Left colon (tissue), 2 donors: ENCODE measurements around the gene CDC14B. TPM values are rescaled to one million over a fixed set of nuclear protein-coding genes. Genes with fewer than 3 reads are reported as not detected.
"Not testable (repeated sequence)": the region's sequence is repeated elsewhere in the genome, so short reads cannot be mapped to it uniquely, and the experiment has no call there.

Experiments used
- ATAC-seq: fragments of 200-7000 bp; cut with Tn5 transposase; one replicate; pipeline ENCODE4 v1.9.1; 2020; ENCODE audit warnings: mild to moderate bottlenecking, moderate library complexity
- DNase-seq, 2 donors: peaks; one replicate each; pipeline ENCODE4 v3.0.0-alpha.2; 2020
- intact Hi-C, 2 donors: fragments of 100-400 bp; cut with DNase I in 1 of 2; cut with micrococcal nuclease in 1 of 2; formaldehyde crosslinking; loops; one replicate each; pipeline versions ENCODE4 v1.11.2 to v1.14.0; 2022; cut with DNase I, micrococcal nuclease
- total RNA-seq, 2 donors: library from RNA; stranded (reverse); fragmentation: NEBNext Ultra II Directional; extraction: Animal tissue kit (Norgen Biotek cat#: 25700); gene quantifications; one replicate each; pipeline ENCODE4 v1.2.1, GENCODE V29; 2021
- donor health status: DM: no; HTN: no; CAD: no.
- donor health status: DM: yes; HTN: yes; CAD: no.

The CDC14B gene
- total RNA-seq, 2 donors from 2014 or later, result 16.5 to 20.8 TPM

DNA sequence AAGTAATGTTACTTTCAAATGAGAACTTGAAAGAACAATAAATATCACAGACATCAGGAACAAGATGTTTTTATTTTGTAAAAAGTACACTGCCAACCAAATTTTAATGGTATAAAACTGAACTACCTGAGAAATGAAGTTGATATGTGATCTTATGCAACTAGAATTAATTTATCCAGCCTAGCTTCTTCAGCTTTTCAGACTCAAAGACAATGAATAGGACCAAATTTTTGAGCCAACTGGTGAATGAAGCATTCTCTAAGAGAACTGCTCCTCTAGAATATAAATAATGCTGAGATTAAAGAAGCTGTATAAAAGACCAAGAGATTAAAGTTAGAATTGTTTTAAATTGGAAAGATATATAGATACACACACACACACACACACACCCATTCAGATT, 9.9 kb downstream of the CDC14B start:
- intact Hi-C loops, result loop anchor here in 1 of 2 donors (10.0 kb wide), 1 partner anchor 45 kb away; no protein-coding TSS in a partner anchor
- DNase-seq, result no peak
- ATAC-seq, result no peak

DNA sequence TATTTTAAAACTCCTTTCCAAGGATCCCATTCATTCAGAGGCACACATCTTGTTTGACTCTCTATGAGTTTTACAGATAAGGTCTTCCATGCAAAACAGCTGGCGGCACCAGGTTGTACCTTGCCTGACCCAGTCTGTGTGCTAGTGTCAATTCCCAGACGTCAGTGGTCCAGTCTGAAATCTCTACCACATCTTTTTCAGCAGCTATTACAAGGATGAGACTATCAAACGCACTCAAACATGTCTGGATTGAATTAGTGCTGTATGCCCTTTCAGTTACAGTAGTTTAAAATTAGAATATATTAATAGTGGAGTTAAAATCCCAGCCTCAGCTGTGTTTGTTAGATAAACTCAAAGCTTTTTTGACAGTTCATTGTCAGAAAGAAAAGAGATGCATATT, 11.7 kb downstream of the CDC14B start:
- DNase-seq (no peak), ATAC-seq (no peak)
- intact Hi-C loops, result no loop called here

- intact Hi-C loops, result no loop called here
- no peak for ATAC-seq
Observed at GRCh38 chr9:96605328-96605727, 14.3 kb downstream of the CDC14B start.

GRCh38 chr9:96604004-96604319, 15.7 kb downstream of the CDC14B start:
- DNase-seq, result no peak
- intact Hi-C loops, result no loop called here
- ATAC-seq, result no peak

More at GRCh38 chr9:96605328-96605727, 14.3 kb downstream of the CDC14B start:
- DNase-seq, result no peak

DNA sequence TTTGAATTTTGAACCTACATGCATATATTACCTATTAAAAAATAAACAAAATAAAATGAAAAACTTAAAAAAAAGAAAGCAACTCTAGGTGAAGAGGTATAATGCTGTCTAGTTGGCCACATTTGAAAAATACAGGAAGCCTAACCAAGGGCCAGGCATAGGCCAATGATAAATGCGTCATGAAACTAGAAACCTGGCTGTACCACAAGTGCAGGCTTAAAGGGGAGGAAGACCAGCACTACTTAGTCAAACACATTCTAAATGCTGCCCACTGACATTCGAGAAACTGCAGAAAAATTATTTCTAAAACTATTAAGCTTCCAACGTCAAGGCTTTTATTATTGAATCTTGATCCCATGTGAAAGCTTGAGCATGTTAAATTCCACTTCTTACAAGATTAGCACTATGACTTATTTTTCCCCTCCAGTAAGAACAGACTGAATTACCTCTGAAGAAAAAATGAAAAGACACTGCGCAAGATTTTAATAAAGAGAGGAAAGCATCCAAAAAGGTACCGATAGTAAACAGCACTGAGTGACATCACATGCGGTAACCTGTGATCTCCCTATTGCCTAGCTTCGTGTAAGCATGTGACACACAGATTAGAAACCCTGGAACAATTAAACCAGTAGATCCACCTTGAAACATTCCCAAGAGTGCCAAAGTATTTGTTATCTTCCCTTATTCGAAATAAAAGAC, 16.2 kb downstream of the CDC14B start:
- intact Hi-C loops, result no loop called here
- ATAC-seq (no peak), DNase-seq (no peak)

DNA sequence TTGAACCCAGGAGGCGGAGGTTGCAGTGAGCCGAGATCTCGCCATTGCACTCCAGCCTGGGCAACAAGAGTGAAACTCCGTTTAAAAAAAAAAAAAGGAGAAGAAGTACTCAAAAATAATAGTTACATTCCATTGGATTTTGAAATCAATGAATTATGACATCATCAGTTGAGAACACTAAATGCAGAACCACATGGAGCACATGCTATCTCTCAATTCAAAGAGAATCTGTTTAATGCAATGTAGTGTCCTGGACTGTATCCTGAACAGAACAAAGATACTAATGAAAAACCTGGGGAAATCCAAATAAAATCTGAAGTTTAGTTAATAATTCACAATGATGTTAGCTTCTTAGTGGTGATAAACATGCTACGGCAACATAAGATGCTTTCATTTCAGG, 20.3 kb downstream of the CDC14B start:
- DNase-seq, result no peak
- intact Hi-C loops, result no loop called here
- ATAC-seq, result no peak

GRCh38 chr9:96596601-96597111, 23.0 kb downstream of the CDC14B start:
- DNase-seq, result no peak
- ATAC-seq, result no peak
- intact Hi-C loops, result no loop called here

DNA sequence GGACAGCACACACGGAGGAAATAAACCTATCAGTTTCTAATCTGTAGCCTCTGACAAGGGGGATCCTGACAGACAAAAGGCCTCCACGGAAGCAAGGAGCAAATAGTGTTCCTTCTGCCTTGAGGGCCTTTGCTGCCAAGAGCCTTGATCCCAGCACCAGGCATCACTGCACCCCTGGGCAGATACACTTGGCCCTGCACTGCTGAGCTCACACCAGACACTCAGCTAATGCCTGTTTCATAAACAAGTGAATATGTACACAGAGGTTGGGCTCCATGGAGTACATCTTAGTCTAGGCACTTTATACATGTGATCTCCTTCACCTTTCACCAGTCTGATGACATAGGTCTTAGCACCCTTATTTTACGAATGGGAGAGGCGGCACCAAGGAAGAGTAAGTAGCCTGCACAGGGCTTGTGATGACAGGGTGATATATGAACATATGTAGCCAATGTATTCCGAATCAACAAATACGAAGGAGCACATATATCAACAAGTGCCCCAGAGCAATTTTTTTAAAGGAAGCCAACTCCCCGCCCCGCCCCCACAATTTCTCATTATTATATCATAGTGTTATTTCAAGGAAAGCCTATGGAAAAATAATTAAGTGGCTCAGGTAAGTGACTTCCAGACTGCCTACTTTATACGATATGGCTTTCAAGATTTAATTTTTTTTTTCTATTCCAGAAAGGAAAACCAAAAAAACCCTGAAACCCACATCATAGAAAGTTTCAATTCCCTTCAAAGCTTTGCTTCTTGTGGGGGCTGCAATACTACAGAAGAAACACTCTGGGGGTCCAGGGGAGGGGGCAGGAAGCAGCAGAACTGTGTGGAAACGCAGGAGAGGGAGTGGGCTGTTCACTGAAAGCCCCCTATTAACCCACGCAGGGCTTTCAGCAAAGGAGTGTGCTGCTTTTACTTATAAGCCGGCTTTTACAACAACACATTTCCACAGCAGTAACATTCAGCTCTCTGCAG, 32.0 kb downstream of the CDC14B start:
- DNase-seq (no peak), ATAC-seq (no peak)
- intact Hi-C loops, result no loop called here

GRCh38 chr9:96585426-96585825, 34.2 kb downstream of the CDC14B start:
- intact Hi-C loops, result no loop called here
- ATAC-seq (no peak), DNase-seq (no peak)

GRCh38 chr9:96582199-96582598, 37.4 kb downstream of the CDC14B start:
- intact Hi-C loops, DNase-seq, ATAC-seq: not testable (repeated sequence)

DNA sequence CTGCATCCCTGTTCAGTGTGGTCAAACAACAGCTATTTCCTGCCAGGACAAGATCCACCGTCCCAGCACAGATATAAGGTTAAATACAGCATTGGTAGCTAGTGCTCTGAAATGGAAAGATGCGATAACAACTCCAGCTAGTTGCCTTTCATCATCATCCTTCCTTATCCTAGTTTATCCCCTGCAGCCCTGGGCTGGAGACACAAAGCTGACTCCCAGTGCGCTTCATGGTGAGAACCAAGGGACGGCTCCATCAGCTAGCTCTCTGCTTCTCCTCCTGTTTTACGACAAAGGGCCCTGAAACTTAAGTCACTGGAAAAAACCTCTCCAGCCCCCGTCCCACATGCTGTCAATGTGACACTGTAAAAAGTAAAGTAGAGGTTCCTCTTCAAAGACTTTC, 37.9 kb downstream of the CDC14B start:
- ATAC-seq, result no peak
- DNase-seq, result no peak
- intact Hi-C loops, result no loop called here

DNA sequence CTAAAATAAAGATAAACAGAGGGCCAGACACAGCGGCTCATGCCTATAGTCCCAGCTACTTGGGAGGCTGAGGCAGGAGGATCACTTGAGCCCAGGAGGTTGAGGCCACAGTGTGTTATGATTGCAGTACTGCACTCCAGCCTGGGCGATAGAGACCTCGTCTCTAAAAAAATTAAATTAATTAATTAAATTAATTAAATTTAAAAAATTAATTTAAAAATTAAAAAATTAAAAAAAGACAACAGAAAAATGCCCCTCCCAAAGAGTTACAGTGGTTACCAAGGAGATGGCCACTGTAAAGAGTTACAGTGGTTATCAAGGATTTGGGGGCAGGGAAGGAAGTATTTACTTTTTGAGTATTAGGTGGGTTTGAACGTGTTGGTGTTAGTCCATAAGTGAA, 38.3 kb downstream of the CDC14B start:
- no peak for ATAC-seq
- intact Hi-C loops, result no loop called here
- DNase-seq, result no peak

DNA sequence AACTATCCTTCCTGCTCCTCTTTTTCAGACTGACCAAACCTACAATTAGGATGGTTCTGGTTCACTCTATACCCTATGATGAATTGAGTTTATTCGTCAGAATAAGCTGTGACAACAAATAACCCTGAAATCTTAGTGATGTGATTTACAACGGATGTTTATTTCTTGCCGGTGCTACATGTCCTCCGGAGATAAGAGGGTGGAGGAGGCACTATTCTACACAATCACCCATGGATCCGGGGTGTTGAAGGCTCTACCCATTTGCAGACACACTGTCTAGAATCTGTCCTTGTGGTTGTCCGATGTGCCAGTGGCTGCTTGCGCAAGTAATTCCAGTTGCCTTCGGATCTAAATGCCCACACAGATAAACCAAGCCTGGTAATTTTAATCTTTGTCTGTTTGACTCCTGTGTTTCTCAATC, 44.7 kb downstream of the CDC14B start:
- intact Hi-C loops, result no loop called here
- no peak for DNase-seq
- no peak for ATAC-seq

DNA sequence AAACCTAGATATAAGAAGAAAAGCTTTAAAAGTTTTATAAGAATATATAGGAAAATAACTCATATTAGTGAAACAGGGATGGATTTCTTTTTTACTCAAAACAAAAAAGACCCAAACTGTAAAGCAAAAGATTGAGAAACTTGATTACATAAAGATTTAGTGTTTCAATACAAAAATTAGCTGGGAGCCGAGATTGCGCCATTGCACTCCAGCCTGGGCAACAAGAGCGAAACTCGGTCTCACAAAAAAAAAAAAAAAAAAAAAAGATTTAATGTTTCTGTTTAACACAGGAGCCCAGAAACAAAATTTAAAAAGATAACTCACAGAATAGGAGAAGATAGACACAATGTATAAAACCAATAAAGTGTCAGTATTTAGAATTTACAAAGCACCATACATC, 45.2 kb downstream of the CDC14B start:
- intact Hi-C loops, result no loop called here

DNA sequence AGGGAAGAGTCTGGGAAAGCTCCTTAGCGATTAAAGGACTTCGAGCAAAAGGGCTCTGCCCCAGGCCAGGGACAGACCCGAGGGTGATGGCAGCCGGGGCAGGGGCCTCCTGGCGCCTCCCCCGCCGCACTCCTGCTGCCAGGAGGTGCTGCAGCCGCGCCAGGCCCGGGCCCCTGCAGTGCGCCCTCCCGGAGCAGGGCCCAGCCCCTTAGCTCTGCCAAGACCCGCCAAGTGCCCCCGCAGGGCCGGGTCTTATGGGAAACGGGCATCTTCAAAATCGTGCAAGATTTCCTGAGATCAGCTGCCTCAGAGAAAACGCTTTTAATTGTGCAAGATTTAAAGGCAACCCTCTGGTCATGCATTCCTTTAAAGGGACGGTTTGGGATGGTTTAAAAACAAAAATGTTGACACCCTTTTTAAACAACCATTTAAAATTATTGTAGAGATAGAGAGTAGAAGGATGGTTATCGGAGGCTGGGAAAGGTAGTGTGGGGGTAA, 52.4 kb downstream of the CDC14B start:
- no peak for ATAC-seq
- no peak for DNase-seq
- intact Hi-C loops, result loop anchor here in 1 of 2 donors (10.0 kb wide), 1 partner anchor 48 kb away; the partner anchor contains the start of gene CDC14B

More for the DNA sequence above, 45.2 kb downstream of the CDC14B start:
- DNase-seq (no peak), ATAC-seq (no peak)

DNA sequence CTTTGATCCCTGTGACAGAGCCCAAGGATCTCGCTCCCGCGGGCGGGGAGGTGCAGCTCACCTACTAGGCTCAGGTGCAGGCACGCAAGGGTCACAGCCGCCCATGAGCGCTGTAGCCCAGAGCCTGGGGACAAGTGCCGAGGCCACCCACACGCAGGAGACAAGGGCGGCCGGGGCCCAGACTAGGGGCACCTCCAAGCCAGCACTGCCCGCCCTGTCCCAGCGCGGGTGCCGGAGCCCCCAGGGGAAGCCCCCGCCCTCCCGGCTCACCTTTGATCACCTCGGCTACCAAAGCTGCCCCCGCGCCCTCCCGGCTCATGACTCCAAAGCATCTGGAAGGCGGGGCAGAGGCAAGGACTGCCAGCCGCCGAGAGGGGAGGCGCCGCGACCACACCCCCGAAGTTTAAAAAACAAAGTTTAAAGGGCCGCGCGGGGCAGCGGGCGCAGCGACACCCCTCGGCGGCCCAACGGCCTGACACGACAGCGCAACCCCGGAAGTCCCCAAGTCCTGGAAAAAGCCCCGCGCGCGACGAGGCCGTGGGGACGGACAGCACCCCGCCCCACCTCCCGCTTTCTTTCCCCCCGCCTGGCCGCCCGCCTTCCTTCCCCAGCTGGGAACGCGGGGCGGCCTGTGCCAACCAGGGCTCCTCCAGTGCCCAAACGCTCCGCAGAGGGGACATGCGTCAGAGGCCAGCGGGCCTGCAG, 53.0 kb downstream of the CDC14B start:
- DNase-seq (peak; percentile 87 to 92), ATAC-seq (peak; percentile 93)
- intact Hi-C loops, result loop anchor here in 1 of 2 donors (10.0 kb wide), 1 partner anchor 48 kb away; the partner anchor contains the start of gene CDC14B

GRCh38 chr9:96565671-96566497, 53.8 kb downstream of the CDC14B start:
- ATAC-seq, result peak; percentile 10
- DNase-seq, result no peak
- intact Hi-C loops, result loop anchor here in 1 of 2 donors (10.0 kb wide), 1 partner anchor 49 kb away; the partner anchor contains the start of gene CDC14B

DNA sequence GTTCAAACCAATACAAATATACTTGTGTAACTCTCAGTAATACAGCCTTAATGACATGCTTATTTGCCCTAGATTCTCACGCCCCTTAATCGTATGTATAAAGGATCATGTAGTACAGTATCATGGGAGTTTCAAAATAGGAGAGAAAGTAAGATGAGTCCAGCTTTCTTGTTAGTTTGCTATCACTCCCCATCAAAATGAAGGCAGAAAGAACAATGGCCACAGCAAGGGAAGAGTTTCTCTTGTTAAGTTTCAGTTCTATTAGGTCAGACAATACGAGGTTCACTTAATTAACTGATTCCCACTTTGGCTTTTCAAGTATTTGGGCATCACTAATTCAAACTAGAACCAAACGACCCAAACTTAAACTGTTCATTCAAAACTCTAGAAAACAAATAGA, 55.4 kb downstream of the CDC14B start:
- DNase-seq (no peak), ATAC-seq (no peak)

More for the DNA sequence above, 55.4 kb downstream of the CDC14B start:
- intact Hi-C loops, result loop anchor here in 1 of 2 donors (10.0 kb wide), 1 partner anchor 51 kb away; the partner anchor contains the start of gene CDC14B
